GM12892 (cell line): ENCODE data around the gene CLDN1.

Source experiments
- DNase-seq: peaks from one replicate; pipeline ENCODE4 v3.0.0; 2011; ENCODE audit not compliant: insufficient read length
- FAIRE-seq: peaks from 2 replicates; lab custom pipeline; 2011; peaks lifted over from hg19 to GRCh38; lab: Jason Lieb, UNC
- POLR2A ChIP-seq: IDR thresholded peaks from 2 replicates; pipeline ENCODE4 v1.6.1; 2011; ENCODE audit warnings: low read depth, low read length, control low read depth
- POLR2AphosphoS5 ChIP-seq: IDR thresholded peaks from 2 replicates; pipeline ENCODE4 v1.6.1; 2011; ENCODE audit warnings: low read depth, low read length, control low read depth
- TAF1 ChIP-seq: IDR thresholded peaks from 2 replicates; pipeline ENCODE4 v1.6.1; 2011; ENCODE audit warnings: low read depth, mild to moderate bottlenecking, control low read depth, low read length, borderline replicate concordance

Gene CLDN1

DNA sequence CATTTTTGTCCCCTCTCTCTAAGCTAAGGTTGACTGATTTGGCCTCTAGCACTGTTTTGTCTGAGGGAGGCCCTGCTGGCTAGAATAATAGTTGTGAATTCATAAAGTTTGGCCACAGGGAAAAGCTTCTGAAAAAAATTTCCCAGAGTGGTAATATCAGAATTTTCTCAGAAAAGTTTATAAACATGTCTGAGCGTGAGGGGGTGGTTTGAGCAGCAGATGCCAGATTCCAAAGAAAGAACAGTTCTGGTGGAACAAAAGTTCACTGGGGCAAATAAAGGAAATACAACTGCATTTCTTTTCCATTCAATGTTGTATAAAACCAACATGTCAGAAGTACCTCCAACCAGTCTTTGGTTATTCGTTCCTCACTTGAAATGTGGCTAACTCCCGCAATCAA lies 61.2 kb downstream of the CLDN1 start:
- TF ChIP-seq POLR2AphosphoS5 (no peak), POLR2A (no peak), TAF1 (no peak)
- no peak for DNase-seq

DNA sequence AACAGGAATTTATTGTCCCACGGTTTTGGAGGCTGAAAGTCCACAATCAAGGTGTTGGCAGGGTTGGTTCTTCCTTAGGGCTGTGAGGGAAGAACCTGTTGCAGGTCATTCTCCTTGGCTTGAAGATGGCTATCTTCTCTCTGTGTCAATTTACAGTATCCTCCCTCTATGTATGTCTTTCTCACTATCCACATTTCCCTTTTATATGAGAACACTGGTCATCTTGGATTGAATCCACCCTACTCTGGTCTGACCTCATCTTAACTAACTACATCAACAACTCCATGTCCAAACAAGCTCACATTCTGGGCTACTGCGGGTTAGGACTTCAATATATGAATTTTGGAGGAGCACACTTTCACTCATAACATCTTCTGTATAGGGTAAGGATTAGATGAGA lies 61.9 kb downstream of the CLDN1 start:
- DNase-seq (no peak), FAIRE-seq (no peak)
- TF ChIP-seq TAF1 (no peak), POLR2AphosphoS5 (no peak), POLR2A (no peak)

More for the DNA sequence above, 61.2 kb downstream of the CLDN1 start:
- FAIRE-seq: no peak

GRCh38 chr3:190258634-190259033 lies 63.6 kb downstream of the CLDN1 start:
- TF ChIP-seq TAF1 (no peak), POLR2AphosphoS5 (no peak), POLR2A (no peak)
- no peak for DNase-seq
- FAIRE-seq: no peak
